Endothelial cell of hepatic sinusoid (primary cell): Measurements from ENCODE around the gene ANKRD33B.
"Not testable (repeated sequence)": the region's sequence is repeated elsewhere in the genome, so short reads cannot be mapped to it uniquely, and the experiment has no call there.

Experiments used
- in situ Hi-C: cut with HindIII; loops from 2 replicates; pipeline ENCODE4 v1.10.0; 2017; ENCODE audit warnings: low sequenced_read_pairs

Gene ANKRD33B

DNA sequence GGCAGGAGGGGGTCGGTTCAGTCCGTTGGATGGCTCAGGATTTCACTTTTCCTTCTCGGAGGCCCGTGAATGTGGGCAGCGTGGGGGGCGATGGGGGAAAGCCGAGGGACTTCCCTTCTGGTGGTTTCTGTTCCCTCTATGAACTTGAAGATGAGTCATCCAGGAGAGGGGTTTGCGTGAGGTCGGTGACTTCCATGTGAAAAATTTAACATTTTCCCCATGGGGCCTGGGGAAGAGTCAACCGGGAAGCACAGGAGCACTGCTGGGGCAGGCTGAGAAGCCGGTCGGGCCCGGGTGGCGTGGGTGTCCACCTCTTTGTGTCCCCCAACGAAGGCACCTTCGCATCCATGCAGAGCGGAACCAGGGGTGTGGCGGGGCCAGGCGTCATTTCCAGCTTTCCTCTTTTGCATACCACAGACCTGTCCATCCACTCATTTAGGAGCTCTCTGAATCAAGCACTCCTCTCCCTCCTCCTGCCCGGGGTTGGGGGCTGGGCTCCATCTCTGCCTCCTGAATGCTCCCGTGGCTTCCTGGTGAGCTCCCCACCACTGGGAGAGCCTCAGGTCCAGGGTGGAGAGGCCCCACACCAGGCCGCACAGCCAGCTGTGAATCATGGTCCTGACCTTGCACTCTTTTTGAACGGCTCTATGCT is 68.4 kb downstream of the ANKRD33B start:
- in situ Hi-C loops = no loop called here

DNA sequence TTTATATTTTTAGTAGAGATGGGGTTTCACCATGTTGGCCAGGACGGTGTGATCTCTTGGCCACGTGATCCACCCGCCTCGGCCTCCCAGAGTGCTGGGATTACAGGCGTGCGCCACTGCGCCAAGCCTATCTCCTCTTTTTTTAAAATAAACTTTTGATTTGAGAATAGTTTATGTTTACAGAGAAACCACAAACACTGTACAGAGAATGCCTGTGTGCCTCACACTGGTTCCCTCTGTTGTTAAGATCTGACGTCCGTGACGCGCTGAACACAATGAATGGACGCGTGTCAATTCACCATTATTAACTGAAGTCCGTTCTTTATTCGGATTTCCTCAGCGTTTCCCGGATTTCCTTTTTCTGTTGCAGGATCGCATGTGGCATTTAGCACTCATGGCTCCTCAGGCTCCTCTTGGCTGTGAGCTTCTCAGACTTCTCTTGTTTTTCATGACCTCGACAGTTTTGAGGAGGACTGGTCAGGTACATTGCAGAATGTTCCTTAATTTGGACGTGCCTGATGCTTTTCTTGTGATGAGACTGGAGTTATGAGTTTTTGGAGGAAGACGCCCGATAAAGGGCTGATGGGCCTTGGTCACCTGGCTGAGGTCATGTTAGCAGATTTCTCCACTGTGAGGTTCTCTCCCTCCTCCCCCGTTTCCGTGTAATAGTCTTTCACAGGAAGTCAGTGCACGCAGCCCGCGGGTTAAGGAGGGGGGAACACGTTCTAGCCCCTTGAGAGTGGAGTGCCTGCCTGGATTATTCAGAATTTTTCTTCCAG is 69.6 kb downstream of the ANKRD33B start:
- in situ Hi-C loops = no loop called here

DNA sequence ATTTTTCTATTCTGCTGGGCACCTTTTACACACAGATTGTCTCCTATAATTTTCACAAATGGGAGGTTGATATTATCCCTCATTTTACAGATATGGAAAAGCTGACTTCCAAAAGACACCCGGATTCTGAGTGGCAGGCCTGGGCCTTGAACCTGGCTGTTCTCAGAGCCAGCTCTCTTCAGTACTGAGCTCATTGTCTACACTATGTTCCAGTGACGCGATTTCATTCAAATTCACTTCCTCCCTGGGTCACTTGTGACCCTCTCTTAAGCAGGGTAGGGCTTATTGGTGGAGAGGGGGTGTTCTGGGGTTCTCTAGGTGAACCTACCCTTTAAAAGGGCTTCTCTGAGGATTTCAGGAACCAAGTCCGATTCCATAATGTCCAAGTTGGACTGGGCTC is 70.2 kb downstream of the ANKRD33B start:
- in situ Hi-C loops = no loop called here

DNA sequence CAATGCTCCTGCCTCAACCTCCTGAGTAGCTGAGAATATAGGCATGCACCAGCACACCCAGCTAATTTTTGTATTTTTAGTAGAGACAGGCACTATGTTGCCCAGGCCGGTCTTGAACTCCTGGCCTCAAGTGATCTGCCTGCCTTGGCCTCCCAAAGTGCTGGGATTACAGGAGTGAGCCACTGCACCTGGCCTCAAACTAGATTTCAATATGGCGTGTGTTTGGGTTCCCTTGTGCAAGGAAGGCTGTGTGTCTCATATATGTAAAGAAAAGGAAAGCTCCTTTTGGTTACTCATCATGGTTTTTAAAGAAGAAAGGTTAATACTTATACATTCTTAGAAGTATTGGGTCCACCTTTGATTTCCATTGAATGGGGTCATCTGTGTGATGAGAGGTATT is 70.7 kb downstream of the ANKRD33B start:
- in situ Hi-C loops = no loop called here

DNA sequence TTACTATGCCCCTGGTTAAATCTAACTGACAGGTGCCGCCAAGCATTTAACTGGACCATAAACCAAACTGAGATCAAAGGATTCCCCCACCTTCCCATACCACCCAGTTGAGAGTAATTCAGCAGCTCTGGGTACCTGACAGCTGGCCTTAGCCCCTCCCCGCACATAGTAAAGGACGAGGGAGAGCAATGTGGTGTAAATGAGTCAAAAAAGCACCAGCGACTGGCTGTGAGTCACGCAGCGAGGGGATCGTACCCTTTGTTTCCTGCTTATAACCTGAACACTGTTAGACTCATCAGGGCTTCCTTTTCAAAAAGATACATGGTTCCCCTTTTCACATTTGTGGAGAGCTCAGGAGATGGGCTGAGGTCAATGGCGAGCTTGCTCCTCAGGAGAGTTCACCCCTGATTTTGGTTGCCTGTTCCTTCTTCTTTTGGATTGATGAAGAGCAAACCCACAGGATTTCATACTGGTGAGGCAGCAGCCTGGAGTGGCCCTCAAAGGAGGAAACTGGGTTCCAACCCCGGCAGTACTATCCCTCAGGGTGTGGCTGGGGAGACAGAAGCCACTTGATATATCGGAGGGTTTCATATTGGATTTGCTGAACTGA is 71.5 kb downstream of the ANKRD33B start:
- in situ Hi-C loops = no loop called here

DNA sequence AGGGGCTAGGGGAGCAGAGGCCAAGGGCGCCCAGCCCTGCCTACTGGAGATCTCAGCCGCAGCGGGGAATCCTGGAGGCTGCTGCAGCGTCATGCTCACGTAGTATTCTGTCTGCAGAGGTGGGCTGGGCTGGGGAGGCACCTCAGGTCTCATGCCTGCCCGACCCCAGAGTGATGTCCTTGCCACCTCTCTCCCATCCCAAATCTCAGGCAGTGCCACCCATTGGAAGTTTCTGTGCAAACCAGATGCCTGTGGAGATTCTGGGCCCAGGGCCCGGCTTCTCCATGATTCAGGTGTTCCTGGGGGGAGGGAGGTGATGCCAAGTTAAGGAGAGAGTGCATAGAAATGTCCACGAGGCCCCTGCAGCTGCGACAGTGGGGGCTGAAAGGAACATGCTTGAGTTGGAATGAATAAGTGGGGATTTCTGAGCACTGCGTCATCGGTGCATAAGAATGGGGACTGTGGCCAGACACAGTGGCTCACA is 72.0 kb downstream of the ANKRD33B start:
- in situ Hi-C loops = no loop called here

DNA sequence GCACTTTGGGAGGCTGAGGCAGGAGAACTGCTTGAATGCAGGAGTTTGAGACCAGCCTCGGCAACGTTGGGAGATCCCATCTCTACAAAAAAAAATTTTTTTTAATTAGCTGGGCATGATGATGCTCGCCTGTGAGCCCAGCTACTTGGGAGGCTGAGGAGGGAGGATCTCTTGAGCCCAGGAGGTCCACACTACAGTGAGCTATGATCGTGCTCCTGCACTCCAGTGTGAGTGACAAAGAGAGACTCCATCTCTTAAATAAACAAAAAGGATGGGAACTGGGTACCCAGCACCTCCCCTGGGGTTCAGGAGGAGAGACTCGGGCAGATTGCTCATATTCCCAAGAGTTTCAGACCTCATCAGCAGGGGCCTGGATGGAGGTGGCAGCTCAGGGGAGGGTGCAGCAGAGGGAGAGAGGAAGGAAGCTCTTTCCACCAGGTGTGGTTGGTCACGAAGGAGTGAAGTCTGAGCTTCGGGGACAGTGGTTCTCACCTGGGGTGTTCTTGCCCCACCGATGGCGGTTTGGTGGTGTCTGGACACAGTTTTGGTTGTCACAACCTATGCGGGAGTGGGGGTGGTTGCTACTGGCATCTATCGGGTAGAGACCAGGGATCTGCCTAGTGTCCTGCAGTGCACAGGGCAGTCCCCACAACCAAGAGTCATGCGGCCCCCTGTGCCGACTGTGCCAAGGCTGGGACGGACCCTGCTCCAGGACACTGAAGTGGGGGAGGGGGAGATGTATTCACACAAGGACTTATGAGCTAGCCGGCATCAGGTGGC is 72.7 kb downstream of the ANKRD33B start:
- in situ Hi-C loops = no loop called here

DNA sequence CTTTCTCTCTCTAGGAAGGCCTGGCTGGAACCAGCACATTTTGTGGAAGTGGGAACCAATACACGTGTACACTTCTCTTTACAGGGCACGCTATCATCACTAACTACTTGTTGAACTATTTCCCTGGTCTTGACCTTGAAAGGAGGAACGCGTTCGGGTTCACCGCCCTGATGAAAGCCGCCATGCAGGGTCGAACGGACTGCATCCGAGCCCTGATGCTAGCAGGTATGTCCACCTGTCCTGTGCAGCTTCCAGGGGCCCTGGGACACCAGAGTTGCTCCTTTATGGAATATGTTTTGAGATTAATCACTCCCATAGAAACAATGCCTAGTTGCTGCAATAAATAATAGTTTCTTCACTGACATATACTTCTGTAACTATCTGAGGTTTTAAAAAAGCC is 74.1 kb downstream of the ANKRD33B start:
- in situ Hi-C loops = no loop called here

DNA sequence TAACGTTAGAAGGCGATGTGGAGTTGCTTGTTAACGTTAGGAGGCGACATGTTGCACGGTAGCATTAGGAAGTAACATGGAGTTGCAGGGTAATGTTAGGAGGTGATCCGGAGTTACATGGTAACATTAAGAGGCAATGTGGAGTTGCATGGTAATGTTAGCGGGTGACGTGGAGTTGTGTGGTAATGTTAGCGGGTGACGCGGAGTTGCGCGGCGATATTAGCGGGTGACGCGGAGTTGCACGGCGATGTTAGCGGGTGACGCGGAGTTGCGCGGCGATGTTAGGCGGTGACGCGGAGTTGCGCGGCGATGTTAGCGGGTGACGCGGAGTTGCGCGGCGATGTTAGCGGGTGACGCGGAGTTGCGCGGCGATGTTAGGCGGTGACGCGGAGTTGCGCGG is 74.9 kb downstream of the ANKRD33B start:
- in situ Hi-C loops = not testable (repeated sequence)

DNA sequence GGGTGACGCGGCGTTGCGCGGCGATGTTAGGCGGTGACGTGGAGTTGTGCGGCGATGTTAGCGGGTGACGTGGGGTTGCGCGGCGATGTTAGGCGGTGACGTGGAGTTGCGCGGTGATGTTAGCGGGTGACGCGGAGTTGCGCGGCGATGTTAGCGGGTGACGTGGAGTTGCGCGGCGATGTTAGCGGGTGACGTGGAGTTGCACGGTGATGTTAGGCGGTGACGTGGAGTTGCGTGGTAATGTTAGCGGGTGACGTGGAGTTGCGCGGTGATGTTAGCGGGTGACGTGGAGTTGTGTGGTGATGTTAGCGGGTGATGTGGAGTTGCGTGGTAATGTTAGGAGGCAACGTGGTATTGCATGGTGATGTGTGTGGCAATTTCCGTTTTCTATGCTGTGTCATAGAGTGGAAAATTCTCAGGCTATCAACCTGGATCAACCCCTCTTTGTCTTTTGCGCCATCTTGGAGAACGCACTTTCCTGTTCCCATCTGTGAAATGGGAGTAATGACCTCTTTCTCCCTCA is 76.0 kb downstream of the ANKRD33B start:
- in situ Hi-C loops = no loop called here

DNA sequence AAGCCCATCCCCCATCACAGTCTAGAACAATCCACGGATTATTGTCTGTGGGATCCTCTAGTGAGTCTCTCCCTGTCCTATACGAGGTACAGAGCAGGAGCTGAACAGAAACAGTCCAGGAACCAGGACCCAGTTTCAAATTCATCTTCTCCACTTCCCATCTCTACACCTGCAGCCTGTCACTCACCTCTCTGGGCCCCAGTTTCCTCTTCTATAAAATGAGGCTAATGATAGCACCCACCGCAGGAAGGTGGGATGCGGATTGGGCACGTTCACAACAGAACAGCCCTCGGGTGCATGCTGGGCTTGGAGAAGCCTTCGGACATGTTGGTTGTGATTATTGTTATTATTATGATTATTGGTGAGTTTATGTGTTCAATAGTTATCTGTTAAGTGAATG is 78.5 kb downstream of the ANKRD33B start:
- in situ Hi-C loops = no loop called here

DNA sequence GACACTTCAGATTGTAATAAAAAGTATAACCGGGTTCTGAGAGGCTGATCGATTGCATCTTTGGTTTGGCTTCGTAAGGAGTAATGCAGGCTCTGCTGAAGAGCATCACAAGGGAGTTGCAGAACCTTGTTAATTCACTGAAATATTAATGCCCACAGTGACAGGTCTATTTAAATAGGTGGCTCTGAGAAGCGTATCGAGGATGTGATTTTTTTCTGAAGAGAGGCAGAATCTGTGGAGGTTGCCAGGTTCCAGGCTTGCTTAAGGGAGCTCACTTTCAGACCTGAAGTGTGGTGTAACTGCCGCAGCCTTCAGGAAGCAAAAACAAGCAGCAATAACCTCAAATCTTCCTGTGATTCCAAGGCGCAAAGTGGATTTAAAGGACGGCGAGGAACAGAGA is 80.3 kb downstream of the ANKRD33B start:
- in situ Hi-C loops = no loop called here

DNA sequence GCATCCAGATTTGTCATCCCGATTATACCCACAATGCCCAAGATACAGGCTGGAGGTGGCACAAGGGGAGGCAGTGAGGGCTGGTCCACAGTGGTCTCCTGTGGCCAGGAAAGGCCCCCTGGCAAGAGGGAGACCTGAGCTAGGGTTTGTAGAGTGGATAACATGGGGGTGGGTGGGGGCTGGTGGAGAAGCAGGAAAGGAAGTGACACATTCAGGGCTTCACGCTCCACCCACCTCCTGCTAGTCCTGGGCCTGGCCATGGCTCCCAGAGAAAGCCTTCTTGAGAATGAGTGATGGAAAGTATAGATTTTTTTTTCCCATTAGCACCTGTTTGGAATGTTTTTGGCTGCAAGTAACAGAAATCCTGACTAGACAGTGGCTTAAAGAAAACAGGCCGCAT is 81.3 kb downstream of the ANKRD33B start:
- in situ Hi-C loops = no loop called here

DNA sequence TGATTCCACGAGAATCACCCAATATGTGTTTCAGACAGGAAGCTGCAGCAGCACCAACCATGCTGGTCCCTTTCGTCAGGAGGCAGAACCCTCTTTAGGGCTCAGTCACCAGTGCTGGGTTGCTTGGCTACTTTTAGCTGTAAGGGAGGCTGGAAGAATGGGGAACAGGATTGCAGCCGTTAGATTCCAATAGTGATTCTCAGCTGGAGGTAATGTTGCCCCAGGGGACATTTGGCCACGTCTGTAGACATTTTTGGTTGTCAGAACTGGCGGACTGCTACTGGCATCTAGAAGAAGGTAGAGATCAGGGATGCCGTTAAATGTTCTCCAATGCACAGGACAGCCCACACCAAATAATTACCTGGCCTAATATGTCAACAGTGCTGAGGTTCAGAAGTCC is 81.8 kb downstream of the ANKRD33B start:
- in situ Hi-C loops = no loop called here

DNA sequence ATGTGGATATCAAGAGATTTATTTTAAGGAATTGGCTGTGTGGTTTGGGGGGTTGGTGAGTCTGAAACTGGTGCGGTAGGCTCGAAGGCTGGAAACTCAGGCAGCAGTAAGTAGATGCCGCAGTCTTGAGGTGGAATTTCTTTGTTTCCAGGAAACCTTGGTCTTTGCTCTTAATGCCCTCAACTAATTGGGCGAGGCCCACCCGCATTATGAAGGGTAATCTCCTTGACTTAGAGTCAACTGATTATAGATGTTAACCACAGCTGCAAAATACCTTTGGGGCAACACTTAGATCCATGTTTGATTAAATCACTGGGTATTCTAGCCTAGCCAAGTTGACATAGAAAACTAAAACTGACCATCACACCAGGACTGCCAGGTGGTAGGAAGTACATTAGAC is 83.8 kb downstream of the ANKRD33B start:
- in situ Hi-C loops = no loop called here

DNA sequence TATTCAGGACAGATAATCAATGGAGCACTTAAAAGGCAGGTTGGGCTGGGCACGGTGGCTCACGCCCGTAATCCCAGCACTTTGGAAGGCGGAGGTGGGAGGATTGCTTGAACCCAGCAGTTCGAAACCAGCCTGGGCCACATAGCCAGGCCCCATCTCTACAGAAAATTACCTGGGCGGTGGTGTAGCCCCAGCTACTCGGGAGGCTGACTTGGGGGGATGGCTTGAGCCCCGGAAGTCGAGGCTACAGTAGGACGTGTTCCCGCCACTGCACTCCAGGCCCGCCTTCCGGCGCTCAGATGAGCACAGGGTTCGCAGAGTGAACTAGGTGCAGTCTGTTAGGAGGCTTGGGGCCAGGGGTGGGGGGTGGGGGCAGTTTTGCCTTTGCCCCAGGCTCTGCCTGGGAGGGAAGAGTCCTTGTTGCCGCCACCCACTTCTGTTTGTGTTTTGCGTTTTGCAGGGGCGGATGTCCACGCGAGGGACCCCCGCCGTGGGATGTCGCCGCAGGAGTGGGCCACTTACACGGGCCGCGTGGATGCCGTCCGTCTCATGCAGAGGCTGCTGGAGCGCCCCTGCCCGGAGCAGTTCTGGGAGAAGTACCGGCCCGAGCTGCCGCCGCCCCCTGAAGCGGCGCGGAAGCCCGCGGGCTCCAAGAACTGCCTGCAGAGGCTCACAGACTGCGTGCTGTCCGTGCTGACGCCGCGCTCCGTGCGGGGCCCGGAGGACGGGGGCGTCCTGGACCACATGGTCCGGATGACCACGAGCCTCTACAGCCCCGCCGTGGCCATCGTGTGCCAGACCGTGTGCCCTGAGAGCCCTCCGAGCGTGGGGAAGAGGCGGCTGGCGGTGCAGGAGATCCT is 85.2 kb downstream of the ANKRD33B start:
- in situ Hi-C loops = no loop called here

DNA sequence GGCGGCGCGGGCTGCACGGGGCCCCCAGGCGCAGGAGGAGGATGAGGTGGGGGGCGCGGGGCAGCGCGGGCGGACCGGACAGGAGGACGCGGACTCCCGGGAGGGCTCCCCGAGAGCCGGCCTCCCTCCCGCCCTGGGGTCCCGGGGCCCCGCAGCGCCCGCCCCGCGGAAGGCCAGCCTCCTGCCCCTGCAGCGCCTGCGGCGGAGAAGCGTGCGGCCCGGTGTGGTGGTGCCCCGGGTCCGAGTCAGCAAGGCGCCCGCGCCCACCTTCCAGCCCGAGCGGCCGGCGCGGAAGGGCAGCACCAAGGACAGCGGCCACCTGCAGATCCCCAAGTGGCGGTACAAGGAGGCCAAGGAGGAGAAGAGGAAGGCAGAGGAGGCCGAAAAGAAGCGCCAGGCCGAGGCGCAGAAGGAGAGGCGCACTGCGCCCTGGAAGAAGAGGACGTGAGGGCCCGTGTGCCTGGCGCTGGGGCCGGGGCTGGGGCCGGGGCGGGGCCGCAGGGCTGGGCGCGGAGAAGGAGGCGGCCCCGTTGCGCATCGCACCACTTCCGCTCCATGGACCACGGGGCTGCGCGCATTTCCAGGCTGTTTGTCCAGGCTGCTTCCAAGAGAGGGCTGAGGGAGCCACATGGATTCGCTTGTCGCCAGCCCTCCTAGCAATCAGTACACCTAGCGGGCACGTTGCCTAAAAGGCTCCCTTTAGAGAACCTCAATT is 86.0 kb downstream of the ANKRD33B start:
- in situ Hi-C loops = no loop called here

DNA sequence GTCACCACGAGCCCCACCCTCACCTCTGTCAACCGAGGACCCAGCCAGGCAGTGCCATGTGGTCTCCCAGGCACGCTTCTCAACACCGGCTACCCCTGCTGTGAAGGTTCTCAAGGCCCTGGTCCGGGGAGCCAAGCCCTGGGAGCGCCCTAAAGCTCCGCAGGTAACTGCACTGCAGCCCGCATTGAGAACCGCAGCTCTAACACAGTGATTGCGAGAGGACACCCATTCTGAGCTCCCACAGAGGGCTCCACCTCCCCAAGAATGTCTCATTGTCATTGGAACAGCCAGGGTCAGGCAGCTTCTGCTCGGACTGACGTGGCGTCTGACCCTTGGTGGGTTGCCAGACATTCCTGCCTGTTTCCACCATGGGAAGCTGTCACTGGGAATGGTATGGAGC is 88.3 kb downstream of the ANKRD33B start:
- in situ Hi-C loops = no loop called here

DNA sequence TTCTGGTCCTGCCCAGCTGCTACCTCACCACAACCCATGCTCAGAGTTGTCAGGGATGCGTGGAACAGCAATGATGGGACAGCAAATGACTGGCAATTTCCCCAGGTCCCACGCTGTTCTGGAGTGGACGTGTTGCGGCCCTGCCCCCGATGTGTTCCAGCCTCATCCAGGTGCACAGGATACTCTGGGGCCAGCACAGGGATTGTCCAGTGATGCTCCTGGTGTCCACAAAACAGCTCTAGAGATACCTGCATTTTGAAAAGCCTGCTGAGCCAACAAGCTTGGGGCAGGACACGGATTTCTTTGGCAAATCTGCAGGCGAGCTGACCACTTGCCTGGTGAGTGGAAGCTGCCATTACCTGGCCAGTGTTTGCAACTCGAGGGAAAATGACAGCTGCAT is 88.7 kb downstream of the ANKRD33B start:
- in situ Hi-C loops = no loop called here

DNA sequence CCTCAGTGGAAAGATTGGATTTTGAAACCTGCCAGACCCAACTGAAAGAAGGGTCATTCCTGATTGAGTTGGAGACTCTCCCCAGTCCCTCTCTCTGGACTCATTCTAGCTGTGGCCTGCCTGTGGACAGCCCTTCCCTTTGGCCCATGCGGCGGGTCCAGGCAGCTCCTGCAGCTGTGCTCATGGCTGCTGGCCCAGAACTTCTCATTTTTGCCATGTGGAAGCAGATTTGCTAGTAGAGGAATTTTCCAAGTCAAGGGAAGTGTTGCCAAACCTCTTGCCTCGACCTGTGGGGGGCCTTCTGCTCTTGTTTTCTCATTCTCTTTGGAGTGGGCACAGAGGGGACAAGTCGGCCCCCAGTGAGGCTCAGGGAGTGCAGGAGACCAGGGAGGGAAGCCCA is 89.2 kb downstream of the ANKRD33B start:
- in situ Hi-C loops = no loop called here
